SK-N-SH (cell line): ENCODE results near the gene FXYD7. TPM values are rescaled to one million over a fixed set of nuclear protein-coding genes. Genes with fewer than 3 reads are reported as not detected.

ENCODE experiments used
- CTCF ChIA-PET: fragments of 300-600, 350-600 bp; formaldehyde crosslinking; extraction: SDS; loops from one replicate; lab custom pipeline; 2021; lab: Yijun Ruan, JAX
- POLR2A ChIA-PET: fragments of 350-600 bp; sonication (Branson Sonifier 250); formaldehyde crosslinking; extraction: SDS; loops from one replicate; lab custom pipeline; 2020; ENCODE audit warnings: antibody characterized with exemption, inconsistent platforms; lab: Yijun Ruan, JAX
- DNase-seq: peaks from one replicate; pipeline ENCODE4 v3.0.0; 2012
- H2AFZ ChIP-seq: fragments of 200-600 bp; sonication (generic); 2 replicates; pipeline ENCODE4 v1.8.1; 2016; ENCODE audit warnings: antibody characterized with exemption, mild to moderate bottlenecking, low read depth
- H3F3A ChIP-seq: fragments of 200-600 bp; sonication (generic); replicated peaks from 2 replicates; pipeline ENCODE3; 2016; ENCODE audit warnings: antibody characterized with exemption, mild to moderate bottlenecking; ENCODE audit not compliant: insufficient read depth
- H3K27ac ChIP-seq, 2 experiments: fragments of 200-500 bp in 1 of 2; fragments of 200-600 bp in 1 of 2; sonication (Bioruptor generic) in 1 of 2; sonication (generic), shearing (Covaris generic) in 1 of 2; 2 replicates each; pipeline versions ENCODE4 v1.5.1 to v1.6.1; 2014 to 2016; ENCODE audit warnings: low read depth in 2 of 2, inconsistent platforms in 1 of 2, low read length in 1 of 2, mild to moderate bottlenecking in 1 of 2, mixed read lengths in 1 of 2
- H3K27me3 ChIP-seq: fragments of 200-600 bp; sonication (generic), shearing (Covaris generic); 2 replicates; pipeline ENCODE4 v1.6.1; 2016; ENCODE audit warnings: mixed run types; ENCODE audit not compliant: insufficient read depth
- H3K36me3 ChIP-seq, 2 experiments: fragments of 200-500 bp in 1 of 2; fragments of 200-600 bp in 1 of 2; sonication (Bioruptor generic) in 1 of 2; sonication (generic) in 1 of 2; replicated peaks in 1 of 2; 2 replicates each; pipeline versions ENCODE3 to v1.5.1; 2014 to 2016; ENCODE audit warnings: low read length in 1 of 2, mild to moderate bottlenecking in 1 of 2; ENCODE audit not compliant: insufficient read depth in 2 of 2, control insufficient read depth in 1 of 2
- H3K4me1 ChIP-seq, 2 experiments: fragments of 200-500 bp in 1 of 2; fragments of 200-600 bp in 1 of 2; sonication (Bioruptor generic) in 1 of 2; sonication (generic), shearing (Covaris generic) in 1 of 2; 2 replicates each; pipeline versions ENCODE4 v1.5.1 to v1.6.1; 2014 to 2016; ENCODE audit warnings: low read depth in 1 of 2, low read length in 1 of 2, mixed run types in 1 of 2; ENCODE audit not compliant: insufficient read depth in 2 of 2, control insufficient read depth in 1 of 2
- H3K4me2 ChIP-seq: fragments of 200-600 bp; sonication (generic), shearing (Covaris generic); 2 replicates; pipeline ENCODE4 v1.6.1; 2017; ENCODE audit warnings: mixed run types
- H3K4me3 ChIP-seq, 2 experiments: fragments of 200-500 bp in 1 of 2; fragments of 200-600 bp in 1 of 2; sonication (Bioruptor generic) in 1 of 2; sonication (generic), shearing (Covaris generic) in 1 of 2; 2 replicates each; pipeline versions ENCODE4 v1.5.1 to v1.8.1; 2014 to 2016; ENCODE audit warnings: low read depth in 2 of 2, inconsistent platforms in 1 of 2, low read length in 1 of 2, mild to moderate bottlenecking in 1 of 2, mixed read lengths in 1 of 2, moderate library complexity in 1 of 2
- H3K79me2 ChIP-seq: fragments of 200-600 bp; sonication (generic); 2 replicates; pipeline ENCODE4 v1.8.1; 2017; ENCODE audit warnings: mild to moderate bottlenecking; ENCODE audit not compliant: insufficient read depth
- H3K9ac ChIP-seq: fragments of 200-600 bp; sonication (generic); 2 replicates; pipeline ENCODE4 v1.6.1; 2017; ENCODE audit warnings: mixed run types
- H3K9me2 ChIP-seq: fragments of 200-600 bp; sonication (generic); 2 replicates; pipeline ENCODE4 v1.6.1; 2017; ENCODE audit warnings: mixed run types
- H3K9me3 ChIP-seq: fragments of 200-600 bp; sonication (generic); 2 replicates; pipeline ENCODE4 v1.6.1; 2017; ENCODE audit warnings: mixed run types, mild to moderate bottlenecking, moderate library complexity
- H4K20me1 ChIP-seq: fragments of 200-600 bp; sonication (generic); 2 replicates; pipeline ENCODE4 v1.6.1; 2017; ENCODE audit warnings: mild to moderate bottlenecking, mixed run types; ENCODE audit not compliant: insufficient read depth
- EP300 ChIP-seq, 2 experiments: IDR thresholded peaks; 2 replicates each; pipeline versions ENCODE4 v1.4.0 to v1.6.1; 2012; ENCODE audit warnings: borderline replicate concordance in 1 of 2, low read depth in 1 of 2, low read length in 1 of 2
- EZH2phosphoT487 ChIP-seq: fragments of 200-600 bp; sonication (generic); IDR thresholded peaks from 2 replicates; pipeline ENCODE4 v1.6.1; 2017; ENCODE audit warnings: low read depth, mixed run types, mild to moderate bottlenecking, antibody characterized with exemption, moderate library complexity, borderline replicate concordance
- FOSL2 ChIP-seq: IDR thresholded peaks from 2 replicates; pipeline ENCODE4 v1.4.0; 2012; ENCODE audit warnings: low read depth, mild to moderate bottlenecking, moderate library complexity, borderline replicate concordance
- GABPA ChIP-seq: IDR thresholded peaks from 2 replicates; pipeline ENCODE4 v1.4.0; 2012; ENCODE audit warnings: low read depth, mild to moderate bottlenecking
- NFIC ChIP-seq: IDR thresholded peaks from 2 replicates; pipeline ENCODE4 v1.4.0; 2012; ENCODE audit warnings: borderline replicate concordance
- POLR2AphosphoS5 ChIP-seq: IDR thresholded peaks from 2 replicates; pipeline ENCODE4 v1.6.1; 2012; ENCODE audit warnings: low read depth, low read length
- RXRA ChIP-seq: IDR thresholded peaks from 2 replicates; pipeline ENCODE4 v1.4.0; 2012; ENCODE audit warnings: low read depth, mild to moderate bottlenecking, borderline replicate concordance
- SMC3 ChIP-seq: IDR thresholded peaks from 2 replicates; pipeline ENCODE4 v1.6.1; 2012; ENCODE audit warnings: low read depth, low read length, improper control_type of control experiment
- TAF1 ChIP-seq: IDR thresholded peaks from 2 replicates; pipeline ENCODE4 v1.6.1; 2012; ENCODE audit warnings: low read depth, mild to moderate bottlenecking, low read length, moderate library complexity, borderline replicate concordance
- TCF12 ChIP-seq: IDR thresholded peaks from 2 replicates; pipeline ENCODE4 v1.4.0; 2012
- TEAD4 ChIP-seq: IDR thresholded peaks from 2 replicates; pipeline ENCODE4 v1.4.0; 2012; ENCODE audit warnings: mild to moderate bottlenecking, borderline replicate concordance; ENCODE audit not compliant: insufficient read depth
- YY1 ChIP-seq: IDR thresholded peaks from 2 replicates; pipeline ENCODE4 v1.4.0; 2012; ENCODE audit warnings: low read depth, mild to moderate bottlenecking
- WGBS: methylation state at CpG from one replicate; pipeline ENCODE4 v1.1.6; 2017; ENCODE audit warnings: low lambda C conversion rate; 5-methylcytosine and 5-hydroxymethylcytosine counted together
- polyA plus RNA-seq, 3 experiments: library from polyadenylated mRNA; depleted of rRNA; stranded (reverse); fragments of >200 nt; gene quantifications; 2 replicates each; pipeline ENCODE4 v1.2.3, GENCODE V29; 2012
- TF ChIP-seq, protein P1 (sequence below): IDR thresholded peaks from 2 replicates; pipeline ENCODE4 v1.4.0; 2012; ENCODE audit warnings: low read depth
- TF ChIP-seq, protein P2 (sequence below): IDR thresholded peaks from 2 replicates; pipeline ENCODE4 v1.4.0; 2012; ENCODE audit warnings: low read depth, borderline replicate concordance

FXYD7 gene
- polyA plus RNA-seq, 1 of the 3 experiments (the other 2 are of a cell fraction) = 0.44 TPM

DNA sequence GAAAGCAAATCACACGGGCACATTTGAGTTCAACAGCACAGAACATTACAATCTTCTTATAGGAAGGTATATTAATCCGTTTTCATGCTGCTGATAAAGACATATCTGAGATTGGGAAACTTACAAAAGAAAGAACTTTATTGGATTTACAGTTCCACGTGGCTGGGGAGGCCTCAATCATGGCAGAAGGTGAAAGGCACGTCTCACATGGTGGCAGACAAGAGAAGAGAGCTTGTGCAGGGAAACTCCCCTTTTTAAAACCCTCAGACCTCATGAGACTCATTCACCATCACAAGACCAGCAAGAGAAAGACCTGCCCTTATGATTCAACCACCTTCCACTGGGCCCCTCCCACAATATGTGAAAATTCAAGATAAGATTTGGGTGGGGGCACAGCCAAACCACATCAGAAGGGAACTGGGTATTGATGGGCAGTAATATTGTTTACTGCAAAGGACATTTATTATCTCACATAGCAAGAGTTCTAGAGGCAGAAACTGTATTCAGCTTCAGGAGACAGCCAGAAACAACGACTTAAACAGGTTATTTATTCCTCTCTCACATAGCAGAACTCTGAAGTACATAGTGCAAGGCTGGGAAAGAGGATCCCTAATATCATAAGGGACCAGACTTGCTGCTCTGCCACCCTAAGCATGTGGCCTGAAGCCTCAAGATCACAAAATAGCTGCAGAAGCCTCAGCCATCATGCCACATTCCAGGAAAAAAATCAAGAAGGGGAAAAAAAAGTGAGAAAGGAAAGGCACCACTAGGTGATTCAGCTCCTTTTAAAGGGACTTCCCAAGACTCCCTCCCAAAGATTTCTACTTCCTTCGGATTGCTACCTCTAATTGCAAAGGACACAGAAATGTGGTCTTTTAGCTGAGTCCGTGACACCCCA, 34.6 kb downstream of the FXYD7 start:
- H3K79me2 ChIP-seq = no peaks in the 10 kb centered on the region
- H3K4me2 ChIP-seq = no peak overlapping the region
- DNase-seq = no peak
- TF ChIP-seq TCF12 (no peak), POLR2AphosphoS5 (no peak), EZH2phosphoT487 (no peak)
- 17% methylated on average over 7 of the region's 7 CpGs for WGBS
- H3K4me1 ChIP-seq = no peaks in the 10 kb centered on the region
- H3K9me2 ChIP-seq = no peaks in the 10 kb centered on the region
- H3K9me3 ChIP-seq = no peaks in the 10 kb centered on the region
- peaks cover 23% of the 10 kb centered on the region; the same call in 1 of the 2 replicates for H3K27me3 ChIP-seq
- H2AFZ ChIP-seq = no peak overlapping the region
- no peak overlapping the region for H3K9ac ChIP-seq
- CTCF ChIA-PET = interaction anchor here (1.0 to 2.4 kb wide), 4 partner anchors 10 to 333 kb away, joined by 3 to 6 read pairs (median 4); no protein-coding TSS in a partner anchor
- no peaks in the 10 kb centered on the region for H4K20me1 ChIP-seq
- H3K36me3 ChIP-seq = no peaks in the 10 kb centered on the region
- no peak overlapping the region for H3K27ac ChIP-seq
- no peak overlapping the region for H3K4me3 ChIP-seq
- H3F3A ChIP-seq = no peaks in the 10 kb centered on the region
- POLR2A ChIA-PET = no interaction called here

DNA sequence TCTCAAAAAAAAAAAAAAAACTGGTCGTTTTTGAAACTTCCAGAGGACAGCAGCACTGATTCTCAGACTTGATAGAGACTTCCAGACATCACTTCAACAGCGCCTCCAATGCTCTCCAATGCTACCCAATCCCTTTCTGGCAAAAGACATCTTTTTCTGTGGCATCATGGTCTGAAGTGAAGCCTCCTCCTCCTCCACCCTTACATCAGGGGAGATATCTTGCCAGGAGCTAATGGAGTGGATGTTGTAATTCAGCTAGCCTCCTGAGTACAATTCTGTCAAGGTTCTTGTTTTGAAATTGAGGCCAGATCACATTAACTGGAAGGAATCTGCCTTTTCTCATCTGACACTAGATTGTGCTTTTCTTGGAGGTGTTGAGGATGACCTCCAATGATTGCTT, 35.6 kb downstream of the FXYD7 start:
- no peak for TF ChIP-seq RXRA
- TF ChIP-seq SMC3 = no peak
- TF ChIP-seq, protein P1, sequence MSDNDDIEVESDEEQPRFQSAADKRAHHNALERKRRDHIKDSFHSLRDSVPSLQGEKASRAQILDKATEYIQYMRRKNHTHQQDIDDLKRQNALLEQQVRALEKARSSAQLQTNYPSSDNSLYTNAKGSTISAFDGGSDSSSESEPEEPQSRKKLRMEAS = no peak
- TF ChIP-seq NFIC = no peak
- TF ChIP-seq EP300 (IDR thresholded peaks at IDR 0.05; ENCODE audit: borderline replicate concordance in 1 of 2, low read depth in 1 of 2, low read length in 1 of 2) = no peak
- no peak for TF ChIP-seq POLR2AphosphoS5
- no peak overlapping the region for H3K9ac ChIP-seq
- H3K27ac ChIP-seq = no peak overlapping the region
- H3K9me3 ChIP-seq = 0 out of 2 replicates have a peak, but pooled peaks cover 3% of the 10 kb centered on the region
- H2AFZ ChIP-seq = no peak overlapping the region
- no peaks in the 10 kb centered on the region for H3K4me1 ChIP-seq
- H3K4me3 ChIP-seq = no peak overlapping the region
- H3K4me2 ChIP-seq = no peak overlapping the region
- H3K79me2 ChIP-seq = no peaks in the 10 kb centered on the region
- ChIA-PET POLR2A (no interaction called here), CTCF (interaction anchor here (0.7 to 1.4 kb wide), 5 partner anchors 11 to 36 kb away, joined by 3 to 4 read pairs (median 3); partner anchors contain the start of gene FXYD5)
- no peaks in the 10 kb centered on the region for H4K20me1 ChIP-seq
- no peaks in the 10 kb centered on the region for H3K36me3 ChIP-seq
- 0% methylated on average over 2 of the region's 2 CpGs for WGBS
- no peaks in the 10 kb centered on the region for H3F3A ChIP-seq
- no peaks in the 10 kb centered on the region for H3K9me2 ChIP-seq
- DNase-seq = no peak
- peaks cover 23% of the 10 kb centered on the region; the same call in 1 of the 2 replicates for H3K27me3 ChIP-seq

DNA sequence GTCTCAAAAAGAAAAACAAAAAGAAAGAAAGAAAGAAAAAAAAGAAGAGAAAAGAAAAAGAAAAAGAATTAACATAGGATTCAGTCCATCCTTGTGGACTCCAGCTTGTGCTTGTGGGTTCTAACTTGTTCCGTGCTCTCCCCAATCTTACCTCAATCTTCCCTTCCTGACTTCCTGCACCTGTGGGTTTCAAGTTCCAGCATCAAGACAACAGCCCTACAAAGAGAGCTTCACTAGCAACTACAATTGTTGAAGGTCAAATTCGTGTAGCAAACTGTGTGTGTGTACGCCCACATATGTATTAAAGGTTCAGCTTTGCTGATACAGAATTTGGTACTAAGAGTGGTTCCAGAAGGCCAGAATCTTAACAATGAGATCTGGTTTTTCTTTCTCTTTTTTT, 36.8 kb downstream of the FXYD7 start:
- TF ChIP-seq RXRA (no peak), TAF1 (no peak), GABPA (no peak), FOSL2 (no peak), POLR2AphosphoS5 (no peak), TCF12 (no peak), TEAD4 (no peak), NFIC (no peak), YY1 (no peak)
- TF ChIP-seq, protein P2, sequence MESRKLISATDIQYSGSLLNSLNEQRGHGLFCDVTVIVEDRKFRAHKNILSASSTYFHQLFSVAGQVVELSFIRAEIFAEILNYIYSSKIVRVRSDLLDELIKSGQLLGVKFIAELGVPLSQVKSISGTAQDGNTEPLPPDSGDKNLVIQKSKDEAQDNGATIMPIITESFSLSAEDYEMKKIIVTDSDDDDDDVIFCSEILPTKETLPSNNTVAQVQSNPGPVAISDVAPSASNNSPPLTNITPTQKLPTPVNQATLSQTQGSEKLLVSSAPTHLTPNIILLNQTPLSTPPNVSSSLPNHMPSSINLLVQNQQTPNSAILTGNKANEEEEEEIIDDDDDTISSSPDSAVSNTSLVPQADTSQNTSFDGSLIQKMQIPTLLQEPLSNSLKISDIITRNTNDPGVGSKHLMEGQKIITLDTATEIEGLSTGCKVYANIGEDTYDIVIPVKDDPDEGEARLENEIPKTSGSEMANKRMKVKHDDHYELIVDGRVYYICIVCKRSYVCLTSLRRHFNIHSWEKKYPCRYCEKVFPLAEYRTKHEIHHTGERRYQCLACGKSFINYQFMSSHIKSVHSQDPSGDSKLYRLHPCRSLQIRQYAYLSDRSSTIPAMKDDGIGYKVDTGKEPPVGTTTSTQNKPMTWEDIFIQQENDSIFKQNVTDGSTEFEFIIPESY = no peak
- Histone ChIP-seq H4K20me1 (no peaks in the 10 kb centered on the region), H3F3A (no peaks in the 10 kb centered on the region), H3K36me3 (no peaks in the 10 kb centered on the region), H3K27ac (no peak overlapping the region), H3K4me2 (no peak overlapping the region), H3K27me3 (peaks cover 23% of the 10 kb centered on the region; the same call in 1 of the 2 replicates), H3K9ac (no peak overlapping the region), H3K4me3 (no peak overlapping the region), H3K79me2 (no peaks in the 10 kb centered on the region), H3K9me2 (no peaks in the 10 kb centered on the region), H3K4me1 (no peaks in the 10 kb centered on the region), H3K9me3 (peaks cover 3% of the 10 kb centered on the region; the same call in 1 of the 2 replicates), H2AFZ (no peak overlapping the region)
- no peak for DNase-seq
- ChIA-PET POLR2A (no interaction called here), CTCF (interaction anchor here (1.1 to 1.3 kb wide), 3 partner anchors 13 to 38 kb away, joined by 3 to 4 read pairs (median 3); partner anchors contain the start of gene FXYD5)
- WGBS = 52% methylated on average over 3 of the region's 3 CpGs
